B cell (primary cell): Measurements from ENCODE around the gene TBXAS1. TPM values are rescaled to one million over a fixed set of nuclear protein-coding genes. Genes with fewer than 3 reads are reported as not detected.

Source experiments
- ATAC-seq: fragments of 200-7000 bp; cut with Tn5 transposase; one replicate; pipeline ENCODE4 v1.10.0; 2021; ENCODE audit warnings: low read depth, mild to moderate bottlenecking, moderate number of reproducible peaks, moderate library complexity
- CTCF ChIA-PET: fragments of 350-600 bp; sonication (Branson Sonifier 250); formaldehyde crosslinking; loops from one replicate; lab custom pipeline; 2021; ENCODE audit warnings: antibody characterized with exemption, inconsistent platforms; lab: Charles Lee
- POLR2A ChIA-PET: fragments of 350-600 bp; sonication (Branson Sonifier 250); formaldehyde crosslinking; loops from one replicate; lab custom pipeline; 2021; ENCODE audit warnings: antibody characterized with exemption; lab: Charles Lee
- DNase-seq: peaks from one replicate; pipeline ENCODE4 v3.0.0; 2013
- H2AFZ ChIP-seq: 2 replicates; pipeline ENCODE4 v1.6.1; 2012; ENCODE audit warnings: mild to moderate bottlenecking, low read depth, low read length; ENCODE audit not compliant: insufficient read depth, poor library complexity, severe bottlenecking
- H3K27ac ChIP-seq, 2 donors: 1 replicate in 1 of 2; 2 replicates in 1 of 2; pipeline ENCODE4 v1.5.1; 2012 to 2013; ENCODE audit warnings: low read length in 2 of 2, mild to moderate bottlenecking in 2 of 2, moderate library complexity in 1 of 2
- H3K27me3 ChIP-seq, 4 experiments: fragments of 200-600 bp in 1 of 4; sonication (generic) in 1 of 4; replicated peaks in 1 of 4; 1 replicate in 2 of 4; 2 replicates in 2 of 4; pipeline versions ENCODE4 v1.6.1 to v1.7.0; 2013 to 2016; ENCODE audit warnings: low read length in 3 of 4, mild to moderate bottlenecking in 2 of 4, mixed read lengths in 1 of 4, moderate library complexity in 1 of 4; ENCODE audit not compliant: insufficient read depth in 4 of 4, control insufficient read depth in 3 of 4; ENCODE audit errors: control extremely low read depth in 1 of 4
- H3K36me3 ChIP-seq, 2 experiments: replicated peaks in 1 of 2; 1 replicate in 1 of 2; 2 replicates in 1 of 2; pipeline versions ENCODE4 v1.6.1 to v1.7.1; 2013; ENCODE audit warnings: low read length in 1 of 2; ENCODE audit not compliant: insufficient read depth in 2 of 2, control insufficient read depth in 1 of 2; ENCODE audit errors: control extremely low read depth in 1 of 2, extremely low read depth in 1 of 2
- H3K4me1 ChIP-seq, 2 donors: fragments of 200-600 bp in 1 of 2; sonication (generic) in 1 of 2; 1 replicate in 1 of 2; 2 replicates in 1 of 2; pipeline versions ENCODE4 v1.5.1 to v1.6.1; 2013 to 2017; ENCODE audit warnings: low read length in 2 of 2; ENCODE audit not compliant: control insufficient read depth in 2 of 2, insufficient read depth in 2 of 2
- H3K4me2 ChIP-seq: replicated peaks from 2 replicates; pipeline ENCODE3; 2012; ENCODE audit warnings: mild to moderate bottlenecking, low read depth, low read length; ENCODE audit not compliant: poor library complexity, severe bottlenecking
- H3K4me3 ChIP-seq, 5 experiments: fragments of 200-600 bp in 1 of 5; sonication (generic) in 1 of 5; 1 replicate in 3 of 5; 2 replicates in 2 of 5; pipeline versions ENCODE4 v1.5.1 to v1.7.0; 2011 to 2016; ENCODE audit warnings: low read length in 4 of 5, mild to moderate bottlenecking in 4 of 5, low read depth in 2 of 5, control low read depth in 1 of 5, moderate library complexity in 1 of 5; ENCODE audit not compliant: insufficient read depth in 1 of 5; ENCODE audit errors: control extremely low read depth in 1 of 5, extremely low read depth in 1 of 5
- H3K79me2 ChIP-seq: fragments of 200-600 bp; sonication (generic); one replicate; pipeline ENCODE4 v1.6.0; 2016; ENCODE audit warnings: low read length; ENCODE audit not compliant: control insufficient read depth, insufficient read depth
- H3K9ac ChIP-seq: fragments of 200-600 bp; sonication (generic); 2 replicates; pipeline ENCODE4 v1.6.1; 2017; ENCODE audit warnings: mild to moderate bottlenecking, low read length, moderate library complexity
- H3K9me3 ChIP-seq, 3 donors: one replicate each; pipeline versions ENCODE4 v1.6.1 to v1.7.1; 2013; ENCODE audit warnings: low read length in 2 of 3; ENCODE audit not compliant: control insufficient read depth in 2 of 3, insufficient read depth in 1 of 3; ENCODE audit errors: control extremely low read depth in 1 of 3
- H4K20me1 ChIP-seq: 2 replicates; pipeline ENCODE4 v1.6.0; 2012; ENCODE audit warnings: mild to moderate bottlenecking, low read length; ENCODE audit not compliant: insufficient read depth, control insufficient read depth, poor library complexity, severe bottlenecking
- H3K27ac Mint-ChIP-seq: one replicate; pipeline ENCODE4 v1.8.0; 2021; ENCODE audit warnings: mixed read lengths
- H3K27me3 Mint-ChIP-seq: one replicate; pipeline ENCODE4 v1.8.0; 2021; ENCODE audit warnings: mixed read lengths
- H3K4me1 Mint-ChIP-seq: one replicate; pipeline ENCODE4 v1.8.0; 2021; ENCODE audit warnings: mixed read lengths
- H3K4me3 Mint-ChIP-seq: one replicate; pipeline ENCODE4 v1.8.0; 2021; ENCODE audit warnings: mixed read lengths
- H3K9me3 Mint-ChIP-seq: one replicate; pipeline ENCODE4 v1.8.0; 2022; ENCODE audit warnings: mixed read lengths; ENCODE audit not compliant: insufficient read depth
- CTCF ChIP-seq: fragments of 200-600 bp; IDR thresholded peaks from one replicate; pipeline ENCODE4 v1.8.0; 2022; ENCODE audit warnings: antibody characterized with exemption, mild to moderate bottlenecking
- EZH2 ChIP-seq: IDR thresholded peaks from 2 replicates; pipeline ENCODE4 v1.6.1; 2012; ENCODE audit warnings: borderline replicate concordance, low read depth, mild to moderate bottlenecking, moderate library complexity, low read length; ENCODE audit not compliant: insufficient read depth, poor library complexity, severe bottlenecking
- WGBS: methylation state at CpG from one replicate; pipeline ENCODE4 v1.1.5; 2013; ENCODE audit warnings: missing lambda C conversion rate; ENCODE audit not compliant: insufficient coverage; 5-methylcytosine and 5-hydroxymethylcytosine counted together
- intact Hi-C: fragments of 100-400 bp; cut with micrococcal nuclease; formaldehyde crosslinking; loops from one replicate; pipeline ENCODE4 v1.10.0; 2022
- polyA plus RNA-seq: library from polyadenylated mRNA; depleted of rRNA; stranded (reverse); fragments of >200 nt; gene quantifications from 2 replicates; pipeline ENCODE4 v1.2.3, GENCODE V29; 2012
- total RNA-seq, 2 donors: library from RNA; stranded (reverse); fragments of 120-200 nt in 1 of 2; gene quantifications; 1 replicate in 1 of 2; 2 replicates in 1 of 2; pipeline versions ENCODE4 v1.2.3 to v1.2.4, GENCODE V29; 2013 to 2022

TBXAS1 gene
- total and polyA plus RNA-seq, 2 donors (not counting 1 experiment from before 2014, with no cell fraction given) = 8.1 to 21.0 TPM

- no peaks in the 10 kb centered on the region for H3K79me2 ChIP-seq
- POLR2A ChIA-PET = no interaction called here
- no peak overlapping the region for H3K4me3 ChIP-seq
- CTCF ChIA-PET = no interaction called here
- no peaks in the 10 kb centered on the region for H3K4me1 Mint-ChIP-seq
- H3K27ac Mint-ChIP-seq = no peak overlapping the region
- peaks cover 0 to 4% (median 0%) of the 10 kb centered on the region in 3 donors for H3K9me3 ChIP-seq
- peaks cover 3% of the 10 kb centered on the region for H3K9me3 Mint-ChIP-seq
- H2AFZ ChIP-seq = no peak overlapping the region
- no peaks in the 10 kb centered on the region for H3K27me3 ChIP-seq
- TF ChIP-seq EZH2 = no peak
- no peak for TF ChIP-seq CTCF
- ATAC-seq (no peak), DNase-seq (no peak)
- no peaks in the 10 kb centered on the region for H4K20me1 ChIP-seq
- H3K27ac ChIP-seq = no peak overlapping the region
- H3K4me1 ChIP-seq = no peaks in the 10 kb centered on the region
- no CpG with 5 or more reads among the region's 2 CpGs for WGBS
- no peak overlapping the region for H3K9ac ChIP-seq
- H3K36me3 ChIP-seq = no peaks in the 10 kb centered on the region
- no peak overlapping the region for H3K4me3 Mint-ChIP-seq
- intact Hi-C loops = no loop called here
- no peak overlapping the region for H3K4me2 ChIP-seq
- peaks cover 3% of the 10 kb centered on the region for H3K27me3 Mint-ChIP-seq
These were observed 57.1 kb downstream of the TBXAS1 start for GRCh38 chr7:139886206-139886605.

GRCh38 chr7:139886899-139887298 lies 57.8 kb downstream of the TBXAS1 start:
- Mint-ChIP-seq H3K4me3 (no peak overlapping the region), H3K4me1 (no peaks in the 10 kb centered on the region), H3K9me3 (peaks cover 3% of the 10 kb centered on the region), H3K27ac (no peak overlapping the region), H3K27me3 (peaks cover 3% of the 10 kb centered on the region)
- peaks cover 0 to 4% (median 0%) of the 10 kb centered on the region in 3 donors for H3K9me3 ChIP-seq
- no CpG with 5 or more reads among the region's 2 CpGs for WGBS
- H4K20me1 ChIP-seq = no peaks in the 10 kb centered on the region
- H3K4me1 ChIP-seq = no peaks in the 10 kb centered on the region
- H3K27me3 ChIP-seq = no peaks in the 10 kb centered on the region
- H3K4me2 ChIP-seq = no peak overlapping the region
- POLR2A ChIA-PET = no interaction called here
- CTCF ChIA-PET = no interaction called here
- intact Hi-C loops = no loop called here
- DNase-seq (no peak), ATAC-seq (no peak)
- H2AFZ ChIP-seq = no peak overlapping the region
- no peak overlapping the region for H3K4me3 ChIP-seq
- TF ChIP-seq EZH2 = no peak
- no peak for TF ChIP-seq CTCF
- H3K9ac ChIP-seq = no peak overlapping the region
- no peaks in the 10 kb centered on the region for H3K36me3 ChIP-seq
- H3K79me2 ChIP-seq = no peaks in the 10 kb centered on the region
- no peak overlapping the region for H3K27ac ChIP-seq
